Heart left ventricle (tissue), 13 donors: ENCODE data around the gene FASN.

Experiments
- CTCF ChIP-seq, 12 donors: fragments of 200-600 bp; sonication (generic) in 4 of 12; IDR thresholded peaks; one replicate each; pipeline versions ENCODE4 v1.5.0 to v1.8.0; 2018 to 2022; ENCODE audit warnings: antibody characterized with exemption in 12 of 12, mild to moderate bottlenecking in 5 of 12
- POLR2A ChIP-seq, 2 donors: fragments of 450-650 bp; IDR thresholded peaks; one replicate each; pipeline ENCODE4 v1.6.1; 2017; ENCODE audit warnings: antibody characterized with exemption in 2 of 2, mild to moderate bottlenecking in 2 of 2, moderate library complexity in 2 of 2
- donor health status: ischemic (EF 13 %, LVEDD 7.1; RV severe dilation, severe dysfunction).
- donor health status: DM: no; HTN: yes; CAD: no.
- donor health status: DM: no; HTN: no; CAD: no.
- donor health status: ischemic (EF 25% LVEDD 6.9; RV normal size, moderate dysfunction).
- donor health status: ischemic (EF 25% LVEDD 5.7; RV mildly dilated, moderate dysfunction).
- donor health status: ischemic (EF 35%, LVEDD 5.7; RV mildly dilated, moderate dysfunction).
- donor health status: nonischemic (EF 11% LVEDD 7.7; RV severe dilation, severe dysfunction).
- donor health status: DM: yes; HTN: yes; CAD: no.
- donor health status: PGD.
- donor health status: ischemic (EF 29% LVEDD 5.4; RV normal size, mild dysfunction).
- donor health status: nonischemic (EF 23%, LVEDD 6.1; RV moderate dilation, normal function).

- TF ChIP-seq CTCF (IDR thresholded peaks at IDR 0.05) (no peak), POLR2A (IDR thresholded peaks at IDR 0.05) (no peak)
These were observed 28.7 kb upstream of the FASN start for GRCh38 chr17:82126556-82127314.
